NCI-H345 (cell line): Measurements from ENCODE around the gene KRI1.

Source experiments
- DNase-seq: peaks from one replicate; lab custom pipeline; 2025; lab: John Stamatoyannopoulos, UW

Gene KRI1

DNA sequence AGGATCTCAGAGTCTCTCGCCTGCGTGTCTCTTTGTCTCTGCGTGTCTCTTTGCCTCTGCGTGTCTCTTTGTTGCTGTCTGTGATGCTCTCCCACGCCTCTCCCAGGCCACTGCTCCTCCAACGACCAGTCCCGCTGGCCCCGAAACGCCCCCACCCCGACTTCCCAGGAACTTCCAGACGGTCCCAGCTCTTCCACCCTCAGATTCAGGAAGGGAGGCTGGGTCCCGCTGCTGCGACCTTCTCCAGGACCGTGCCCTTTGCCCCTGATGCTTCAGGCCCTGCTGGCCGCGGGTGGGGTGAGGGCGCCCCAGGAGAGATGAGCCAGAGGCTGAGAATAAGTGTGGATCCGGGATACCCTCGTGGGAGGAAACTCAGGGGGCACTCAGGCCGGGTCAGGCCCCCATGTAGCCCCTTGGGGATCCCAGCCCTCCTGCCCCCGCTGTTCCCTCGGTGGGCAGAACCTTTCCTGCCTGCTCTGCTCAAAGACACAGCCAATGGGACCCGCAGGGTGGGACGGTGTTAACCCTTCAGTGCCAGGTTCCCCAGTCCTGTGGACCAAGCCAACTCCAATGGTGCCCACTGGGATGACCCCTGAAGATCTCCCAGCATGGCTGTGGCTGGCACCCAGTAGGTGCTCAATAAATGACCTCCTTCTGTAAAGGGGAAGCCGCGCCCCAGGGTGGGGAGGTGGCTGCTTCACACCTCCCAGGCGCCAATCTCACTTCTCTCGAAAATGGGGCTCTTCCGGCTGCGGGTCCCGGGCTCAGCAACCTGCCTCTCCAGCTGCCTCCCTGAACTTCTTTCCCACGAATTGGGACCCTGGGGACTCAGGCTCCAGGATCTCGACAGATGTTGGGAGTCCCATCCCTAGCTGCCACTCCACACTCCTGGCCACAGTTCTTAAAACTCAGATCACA lies 47.1 kb downstream of the KRI1 start:
- DNase-seq = no peak

DNA sequence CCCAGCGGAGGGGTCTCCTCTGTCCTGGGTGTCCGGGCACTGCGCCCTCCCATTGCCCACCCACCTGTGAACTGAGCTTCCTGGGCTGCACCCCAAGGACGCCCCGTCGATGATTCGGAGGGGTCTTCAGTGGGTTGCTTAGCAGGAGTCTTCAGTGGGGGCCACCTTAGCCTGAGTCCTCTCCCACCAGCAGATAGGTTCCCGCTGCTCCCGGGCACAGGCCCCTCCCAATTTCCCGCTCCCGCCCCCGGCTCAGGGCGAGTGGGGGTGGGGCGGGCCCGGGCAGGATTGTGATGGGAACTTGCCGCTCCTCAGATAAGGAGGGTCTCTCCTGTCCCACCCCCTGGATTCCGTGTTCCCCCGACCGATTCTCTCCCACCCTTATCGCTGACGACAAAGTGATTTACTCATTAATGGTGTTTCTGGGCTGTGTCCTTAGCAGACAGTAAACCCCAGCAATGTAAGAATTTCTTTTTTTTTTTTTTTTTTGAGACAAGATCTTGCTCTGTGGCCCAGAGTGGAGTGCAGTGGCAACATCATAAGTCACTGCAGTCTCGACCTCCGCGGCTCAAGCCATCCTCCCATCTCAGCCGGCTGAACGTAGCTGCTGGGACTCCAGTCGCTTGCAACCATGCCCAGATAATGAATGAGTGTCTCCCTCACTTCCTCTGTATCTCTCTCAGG lies 47.9 kb downstream of the KRI1 start:
- DNase-seq = peak; percentile 66

DNA sequence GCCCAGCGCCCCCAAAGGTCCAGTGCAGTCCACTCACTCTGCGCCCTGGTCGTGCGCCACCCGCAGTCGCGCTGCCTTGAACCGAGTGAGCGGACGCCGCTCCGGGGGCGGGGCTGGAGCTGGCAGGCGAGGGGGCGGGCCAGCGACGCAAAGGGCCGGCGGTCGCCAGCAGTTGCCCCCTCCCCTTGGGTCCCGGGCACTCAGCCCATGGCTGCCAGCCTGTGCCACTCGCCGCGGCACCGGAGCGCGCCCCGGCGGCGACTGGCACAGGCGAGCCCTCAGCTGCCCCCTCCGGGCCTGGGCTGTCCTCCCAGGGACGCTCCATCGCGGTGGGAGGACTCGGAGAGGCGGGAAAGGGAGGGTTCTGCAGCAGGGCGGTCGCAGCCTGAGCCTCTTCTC lies 48.5 kb downstream of the KRI1 start, which contains the start of gene S1PR5:
S1PR5 (minus strand) TSS at position 87 of the 399 bp plus-strand sequence. CDS start 2,436 bp downstream, outside the sequence.
- peak; percentile 44 for DNase-seq

DNA sequence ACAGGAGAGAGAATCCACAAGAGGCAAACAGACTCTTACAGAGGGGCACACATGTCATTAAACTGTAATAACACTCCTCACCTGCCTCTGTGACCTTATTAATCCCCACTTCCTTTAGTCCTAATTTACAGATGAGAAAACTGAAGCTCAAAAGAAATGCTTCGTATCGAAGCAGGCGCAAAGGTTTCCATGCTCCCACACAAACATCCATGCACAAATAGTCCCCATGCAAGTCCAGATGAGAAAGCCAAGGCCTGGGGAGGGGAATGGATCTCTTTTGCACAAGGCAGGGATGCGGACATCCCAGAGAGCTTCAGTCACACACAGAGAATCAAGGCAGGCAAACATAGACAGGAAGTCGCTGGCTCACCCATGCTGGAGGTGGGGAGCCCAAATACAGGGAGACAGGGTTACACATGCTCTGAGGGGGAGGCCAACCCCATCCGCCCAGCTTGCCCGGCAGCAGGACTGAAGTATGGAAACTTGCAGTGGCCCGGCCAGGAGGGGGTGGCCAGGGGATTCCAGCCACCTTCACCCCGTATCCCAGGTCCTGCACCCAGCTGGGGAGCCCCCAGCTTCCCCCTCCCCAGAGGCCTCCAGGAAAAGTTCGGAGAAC lies 49.0 kb downstream of the KRI1 start:
- DNase-seq = peak; percentile 2

DNA sequence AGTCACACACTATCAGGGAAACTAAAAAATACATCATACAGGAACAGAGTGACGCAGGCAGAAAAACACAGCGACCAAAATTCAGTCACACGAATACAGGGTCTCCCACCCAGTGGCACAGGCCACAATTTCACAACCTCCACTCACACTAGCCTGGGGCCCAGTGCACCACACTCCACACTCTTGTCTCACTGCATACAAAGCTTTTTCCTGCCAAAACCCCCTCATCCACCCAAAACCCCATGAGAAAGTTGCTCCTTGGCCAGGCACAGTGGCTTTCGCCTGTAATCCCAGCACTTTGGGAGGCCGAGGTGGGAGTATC lies 49.8 kb downstream of the KRI1 start:
- no peak for DNase-seq

DNA sequence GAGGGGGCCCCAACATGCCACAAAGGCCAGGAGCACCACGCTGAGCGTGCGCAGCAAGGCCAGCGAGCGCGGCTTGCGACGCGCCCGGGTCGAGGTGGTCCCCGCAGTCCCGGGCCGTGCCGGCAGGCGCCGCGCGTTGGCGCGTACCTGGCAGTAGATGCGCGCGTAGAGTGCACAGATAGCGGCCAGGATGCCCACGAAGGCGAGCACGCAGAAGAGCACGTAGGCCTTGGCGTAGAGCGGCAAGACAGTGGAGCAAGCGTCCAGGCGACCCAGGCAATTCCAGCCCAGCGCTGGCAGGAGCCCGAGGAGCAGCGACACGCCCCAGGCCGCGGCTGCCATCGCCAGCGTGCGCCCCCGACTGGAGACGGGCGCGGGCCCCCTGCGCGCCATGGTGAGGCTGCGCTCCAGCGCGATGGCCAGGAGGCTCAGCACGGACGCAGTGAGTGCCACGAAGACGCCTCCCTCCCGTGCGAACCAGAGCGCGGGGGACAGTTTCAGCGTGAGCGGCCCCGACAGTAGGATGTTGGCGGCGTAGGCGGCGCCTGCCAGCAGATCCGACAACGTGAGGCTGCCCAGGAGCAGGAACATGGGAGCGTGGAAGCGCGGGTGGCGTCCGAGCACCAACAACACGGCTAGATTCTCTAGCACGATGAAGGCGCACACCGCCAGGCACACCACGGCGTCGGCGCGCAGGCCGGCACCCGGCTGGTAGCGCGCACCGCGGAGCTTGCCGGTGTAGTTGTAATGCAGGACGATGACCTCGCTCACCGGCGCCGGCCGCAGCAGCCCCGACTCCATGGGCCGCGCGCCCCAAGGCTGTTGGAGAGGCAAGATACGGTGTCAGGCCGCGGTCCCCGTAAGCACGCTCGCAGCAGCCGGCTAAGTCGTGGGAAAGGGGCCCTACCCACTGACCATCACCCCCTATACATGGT lies 51.3 kb downstream of the KRI1 start:
- DNase-seq = no peak

DNA sequence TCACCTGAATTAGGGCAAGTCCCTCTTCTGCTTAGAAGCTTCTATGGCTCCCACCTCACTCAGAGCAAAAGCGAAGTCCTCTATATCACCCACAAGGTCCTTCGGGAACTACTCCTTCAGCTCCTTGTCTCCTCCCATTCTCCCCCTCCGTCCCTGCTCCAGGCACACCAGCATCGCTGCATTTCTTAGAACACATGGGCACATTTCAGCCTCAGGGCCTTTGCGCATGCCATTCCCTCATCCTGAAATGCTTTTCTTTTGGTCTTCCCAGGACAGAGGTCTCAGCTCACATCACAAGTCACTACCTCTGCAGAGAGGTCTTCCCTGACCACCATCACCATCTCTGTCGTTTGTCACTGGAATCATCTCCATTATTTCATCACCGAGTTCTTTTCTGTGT lies 52.6 kb downstream of the KRI1 start:
- DNase-seq = no peak

DNA sequence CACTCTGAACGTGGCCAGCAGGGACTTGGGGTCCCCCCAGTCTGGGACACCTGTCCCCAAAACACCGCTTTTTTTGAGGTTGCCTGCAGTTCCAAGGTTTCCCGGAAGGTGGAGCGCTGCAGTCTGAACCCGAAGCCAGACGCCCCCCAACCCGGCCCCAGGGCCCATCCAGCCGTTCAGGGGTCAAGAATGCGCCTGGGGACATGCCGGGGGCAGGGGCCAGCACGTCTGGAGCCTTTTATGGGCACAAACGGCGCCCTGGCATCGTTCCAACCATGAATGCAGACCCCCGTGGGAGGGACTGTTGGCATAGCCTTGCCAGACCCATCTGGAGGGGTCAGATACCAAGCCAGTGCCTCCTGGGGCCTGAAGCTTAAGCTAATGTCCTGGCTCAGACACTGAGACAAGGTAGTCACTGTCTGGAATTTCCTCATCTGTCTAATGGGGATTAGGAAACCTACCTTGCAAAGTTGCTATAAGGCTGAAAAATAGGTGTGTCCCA lies 55.5 kb downstream of the KRI1 start:
- DNase-seq = no peak

DNA sequence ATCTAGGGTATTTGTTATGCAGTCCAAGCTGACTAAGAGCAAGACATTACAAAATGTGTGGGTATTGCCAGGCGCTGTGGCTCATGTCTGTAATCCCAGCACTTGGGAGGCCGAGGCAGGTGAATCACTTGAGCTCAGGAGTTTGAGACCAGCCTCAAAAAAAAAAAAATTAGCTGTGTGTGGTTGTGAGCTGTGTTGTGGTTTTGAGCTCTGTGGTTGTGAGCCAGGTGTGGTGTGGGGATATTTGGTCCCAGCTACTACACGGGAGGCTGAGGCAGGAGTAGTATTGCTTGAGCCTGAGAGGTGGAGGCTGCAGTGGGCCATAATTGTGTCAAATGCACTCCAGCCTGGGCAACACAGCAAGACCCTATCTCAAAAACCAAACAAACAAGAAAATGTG lies 57.1 kb downstream of the KRI1 start:
- no peak for DNase-seq

DNA sequence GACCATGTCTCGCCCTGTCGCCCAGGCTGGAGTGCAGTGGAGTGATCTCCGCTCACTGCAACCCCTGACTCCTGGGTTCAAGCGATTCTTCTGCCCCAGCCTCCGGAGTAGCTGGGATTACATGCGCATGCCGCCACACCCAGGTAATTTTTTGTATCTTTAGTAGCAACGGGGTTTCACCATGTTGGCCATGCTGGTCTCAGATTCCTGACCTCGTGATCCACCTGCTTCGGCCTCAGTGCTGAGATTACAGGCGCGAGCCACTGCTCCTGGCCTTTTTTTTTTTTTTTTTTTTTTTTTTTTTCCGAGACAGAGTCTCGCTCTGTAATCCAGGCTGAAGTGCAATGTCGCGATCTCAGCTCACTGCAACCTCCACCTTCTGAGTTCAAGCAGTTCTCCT lies 57.8 kb downstream of the KRI1 start:
- DNase-seq = no peak

DNA sequence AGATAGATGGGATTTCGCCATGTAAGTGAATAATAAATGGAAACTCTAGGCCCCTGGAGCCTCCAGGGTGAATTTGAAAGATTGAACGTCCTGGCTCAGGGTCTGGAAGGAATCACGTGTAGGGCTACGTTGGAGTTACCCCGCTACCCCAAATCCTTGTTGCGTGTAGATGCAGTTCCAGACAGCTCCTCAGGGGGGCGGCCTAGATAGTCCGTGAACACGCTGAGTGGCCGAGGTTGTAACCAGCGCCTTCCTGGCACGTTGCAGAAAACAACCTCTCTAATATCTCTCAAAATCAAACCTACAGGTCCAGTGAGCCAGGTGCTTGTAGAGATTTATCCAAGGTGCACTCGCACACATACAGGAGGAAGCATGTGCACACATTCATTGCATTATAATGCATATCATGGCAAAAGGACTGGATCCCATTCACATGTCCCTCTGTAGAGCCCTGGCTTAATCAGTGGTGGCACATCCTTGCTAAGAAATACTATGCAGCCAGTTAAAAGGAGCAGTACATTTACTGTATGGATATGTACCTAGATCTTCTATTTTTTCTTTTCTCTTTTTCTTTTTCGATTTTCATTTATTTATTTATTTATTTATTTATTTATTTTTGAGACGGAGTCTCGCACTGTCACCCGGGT lies 60.1 kb downstream of the KRI1 start:
- peak; percentile 43 for DNase-seq
